GM12875 (cell line): ENCODE measurements around the gene HACD4.

Experiments used
- H3K4me3 ChIP-seq: one replicate; pipeline ENCODE4 v1.5.1; 2011; ENCODE audit warnings: low read depth, low read length, control low read depth
- TF ChIP-seq, protein P1 (sequence below): IDR thresholded peaks from 2 replicates; pipeline ENCODE4 v1.5.1; 2011; ENCODE audit warnings: low read depth, mild to moderate bottlenecking, control low read depth, inconsistent platforms, low read length, moderate library complexity, borderline replicate concordance; ENCODE audit not compliant: insufficient read depth

The HACD4 gene

DNA sequence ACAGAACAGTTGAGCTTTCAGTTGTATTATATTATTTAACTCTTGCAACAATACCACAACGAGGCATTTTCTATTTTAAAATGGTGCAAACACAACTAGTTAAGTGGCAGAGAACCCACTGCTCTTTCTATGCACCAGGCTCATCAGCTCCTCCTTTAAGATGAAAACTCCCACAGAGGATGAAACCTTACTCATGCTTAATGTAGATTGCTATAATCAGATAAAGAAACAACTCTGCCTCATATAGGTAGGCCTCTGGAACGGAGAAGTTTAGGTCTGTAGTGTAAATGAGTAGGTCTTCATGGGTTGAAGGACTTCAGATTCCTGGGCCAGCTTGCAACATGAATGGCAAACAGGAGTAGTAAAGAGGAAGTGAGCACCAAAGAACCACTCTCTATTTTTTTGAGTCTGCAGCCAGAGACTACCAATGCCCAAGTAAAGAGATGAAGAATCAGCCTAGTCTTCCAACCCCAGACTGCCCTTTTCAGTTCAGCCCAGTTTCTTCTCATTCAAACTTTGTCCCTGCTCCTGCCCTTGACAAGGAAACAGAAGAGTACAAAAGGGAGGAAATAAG, 33.9 kb downstream of the HACD4 start:
- no peak overlapping the region for H3K4me3 ChIP-seq
- TF ChIP-seq, protein P1, sequence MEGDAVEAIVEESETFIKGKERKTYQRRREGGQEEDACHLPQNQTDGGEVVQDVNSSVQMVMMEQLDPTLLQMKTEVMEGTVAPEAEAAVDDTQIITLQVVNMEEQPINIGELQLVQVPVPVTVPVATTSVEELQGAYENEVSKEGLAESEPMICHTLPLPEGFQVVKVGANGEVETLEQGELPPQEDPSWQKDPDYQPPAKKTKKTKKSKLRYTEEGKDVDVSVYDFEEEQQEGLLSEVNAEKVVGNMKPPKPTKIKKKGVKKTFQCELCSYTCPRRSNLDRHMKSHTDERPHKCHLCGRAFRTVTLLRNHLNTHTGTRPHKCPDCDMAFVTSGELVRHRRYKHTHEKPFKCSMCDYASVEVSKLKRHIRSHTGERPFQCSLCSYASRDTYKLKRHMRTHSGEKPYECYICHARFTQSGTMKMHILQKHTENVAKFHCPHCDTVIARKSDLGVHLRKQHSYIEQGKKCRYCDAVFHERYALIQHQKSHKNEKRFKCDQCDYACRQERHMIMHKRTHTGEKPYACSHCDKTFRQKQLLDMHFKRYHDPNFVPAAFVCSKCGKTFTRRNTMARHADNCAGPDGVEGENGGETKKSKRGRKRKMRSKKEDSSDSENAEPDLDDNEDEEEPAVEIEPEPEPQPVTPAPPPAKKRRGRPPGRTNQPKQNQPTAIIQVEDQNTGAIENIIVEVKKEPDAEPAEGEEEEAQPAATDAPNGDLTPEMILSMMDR = no peak

DNA sequence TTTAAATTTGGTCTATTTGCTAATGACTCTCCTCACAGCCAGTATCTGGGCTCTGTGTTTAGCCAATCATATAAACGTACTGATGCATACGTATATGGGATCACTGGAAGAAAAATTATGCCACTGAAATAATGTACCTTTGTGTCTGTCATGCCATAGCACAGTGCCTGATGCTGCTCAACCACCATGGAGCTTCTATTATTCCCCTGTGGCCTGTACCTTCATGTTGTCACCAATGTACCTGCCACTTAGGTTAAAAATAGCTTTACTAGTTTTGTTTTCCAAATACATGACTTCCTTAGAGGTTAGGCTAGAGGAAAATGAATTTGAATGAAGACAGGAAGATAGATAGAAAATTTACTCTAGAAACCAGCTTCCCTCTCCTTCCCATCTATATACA, 34.6 kb downstream of the HACD4 start:
- H3K4me3 ChIP-seq = no peak overlapping the region
- TF ChIP-seq, protein P1 = no peak

DNA sequence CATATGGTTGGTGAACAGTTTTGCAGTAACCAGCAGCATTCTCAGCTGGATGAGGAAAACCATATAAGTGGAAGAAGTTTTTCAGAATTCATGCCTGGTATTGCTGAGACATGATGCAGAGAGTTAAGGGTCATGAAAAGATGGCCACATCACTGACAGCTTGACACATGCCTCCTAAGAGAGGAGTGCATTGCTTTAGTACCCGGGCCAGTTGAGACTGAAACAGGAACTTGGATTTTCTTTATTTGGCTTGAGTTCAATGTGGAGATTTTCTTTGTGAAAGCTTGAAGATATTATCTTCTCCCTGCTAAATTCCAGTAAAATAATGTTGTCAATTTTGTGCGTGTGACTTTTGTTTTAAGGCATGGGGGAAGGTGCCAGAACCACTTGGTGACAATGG, 35.8 kb downstream of the HACD4 start:
- TF ChIP-seq, protein P1 = no peak
- H3K4me3 ChIP-seq = no peak overlapping the region

- H3K4me3 ChIP-seq = no peak overlapping the region
Observed at GRCh38 chr9:20994486-20994885, 37.0 kb downstream of the HACD4 start.

DNA sequence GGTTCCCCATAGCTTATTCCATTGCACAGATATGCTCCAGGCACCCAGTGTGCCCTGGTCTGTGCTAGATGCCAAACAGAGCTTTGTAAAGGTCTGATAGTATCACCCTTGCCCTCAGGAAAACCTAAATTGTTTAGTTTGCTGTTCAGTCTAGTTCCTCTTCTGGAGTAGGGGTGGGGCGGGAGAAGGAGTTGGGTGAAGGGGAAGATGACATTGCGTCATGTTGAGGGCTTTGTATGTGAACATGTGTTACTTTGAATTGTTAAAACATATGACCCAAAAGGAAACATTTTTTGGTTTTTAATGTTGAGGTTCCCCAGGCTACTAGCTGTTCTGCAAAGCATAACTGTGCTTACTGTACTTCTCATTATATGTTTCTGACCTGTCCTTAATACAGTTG, 40.6 kb downstream of the HACD4 start:
- TF ChIP-seq, protein P1 = no peak
- no peak overlapping the region for H3K4me3 ChIP-seq

More at GRCh38 chr9:20994486-20994885, 37.0 kb downstream of the HACD4 start:
- TF ChIP-seq, protein P1 = no peak

- no peak overlapping the region for H3K4me3 ChIP-seq
- TF ChIP-seq, protein P1 = no peak
Observed at GRCh38 chr9:20989923-20990341, 41.5 kb downstream of the HACD4 start.

DNA sequence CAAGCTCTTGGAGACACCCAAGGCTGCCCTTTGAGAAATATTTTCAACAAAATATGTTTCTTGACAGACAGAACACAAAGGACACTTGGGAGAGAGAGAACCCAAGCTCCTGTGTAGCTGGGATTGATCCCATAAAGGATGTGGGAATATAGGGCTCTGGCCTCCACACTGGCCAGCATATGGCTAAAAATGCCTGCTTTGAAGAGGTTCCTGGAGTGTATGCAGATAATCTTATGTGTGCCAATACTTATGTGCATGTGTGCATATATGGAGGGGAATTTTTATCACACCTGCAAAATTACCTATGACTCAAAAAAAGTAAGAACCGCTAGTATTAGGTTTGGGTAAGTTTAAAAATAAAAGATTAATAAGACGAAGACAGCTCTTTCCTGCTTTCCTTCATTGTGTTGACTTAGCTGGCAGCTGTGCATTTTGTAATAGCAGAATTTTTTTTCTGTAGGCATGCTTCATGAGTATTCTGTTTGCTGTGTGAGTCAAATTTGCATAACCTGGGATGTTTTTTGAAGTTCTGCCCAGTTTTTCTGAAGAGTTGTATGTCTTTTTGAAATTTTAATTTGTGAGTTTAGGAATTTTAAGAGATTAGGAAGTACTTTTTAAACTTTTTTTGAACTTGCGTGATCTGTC, 42.6 kb downstream of the HACD4 start:
- no peak overlapping the region for H3K4me3 ChIP-seq
- TF ChIP-seq, protein P1 = no peak
